NCI-H1436 (cell line): ENCODE results near the gene CASP9.
"Not testable (repeated sequence)": the region's sequence is repeated elsewhere in the genome, so short reads cannot be mapped to it uniquely, and the experiment has no call there.

ENCODE experiments used
- DNase-seq: peaks from one replicate; lab custom pipeline; 2025; lab: John Stamatoyannopoulos, UW

CASP9 gene

DNA sequence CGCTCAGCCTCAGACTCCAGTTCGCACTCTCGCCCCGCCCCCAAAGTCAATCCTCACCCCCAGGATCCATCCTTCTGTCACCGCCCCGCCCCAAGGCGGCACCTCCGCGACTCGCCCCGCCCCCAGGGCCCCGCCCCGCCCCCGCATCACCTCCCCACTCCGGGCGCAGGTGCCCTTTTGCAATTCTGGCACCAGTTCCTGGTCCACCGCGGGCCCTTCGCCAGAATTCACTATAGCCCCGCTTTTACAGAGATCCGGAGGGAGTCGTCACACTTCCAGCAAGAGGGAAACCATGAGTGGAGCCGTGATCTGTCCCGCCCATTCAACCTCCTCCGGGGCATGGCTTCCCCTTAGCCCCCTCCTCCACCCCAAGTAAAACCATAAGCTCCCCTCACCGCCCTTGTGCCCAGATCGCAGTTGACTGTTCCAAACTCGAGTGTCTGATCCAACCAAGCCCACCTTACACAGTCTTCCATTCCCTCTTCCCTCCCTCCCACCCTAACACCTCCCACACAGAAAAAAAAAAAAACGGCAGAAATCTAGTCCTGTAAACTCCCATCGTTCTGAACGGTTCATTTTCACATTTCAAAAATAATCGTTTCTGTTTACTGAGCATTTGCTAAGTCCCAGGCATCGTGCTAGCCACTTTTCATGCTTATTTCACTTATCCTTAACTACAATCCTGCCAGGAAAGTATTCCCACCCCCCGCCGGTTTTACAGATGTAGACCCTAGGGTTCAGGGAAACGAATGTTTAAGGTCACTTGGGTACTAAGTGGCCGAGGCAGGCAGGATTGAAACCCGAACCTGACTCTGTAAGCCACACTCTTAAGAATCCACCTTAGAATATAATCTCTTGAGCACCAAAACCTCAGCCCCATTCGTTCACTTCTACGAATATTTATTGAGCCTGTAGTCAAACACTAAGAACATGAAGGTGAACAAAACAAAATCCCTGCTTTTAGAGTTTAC is 1.3 kb upstream of the CASP9 start:
- no peak for DNase-seq

DNA sequence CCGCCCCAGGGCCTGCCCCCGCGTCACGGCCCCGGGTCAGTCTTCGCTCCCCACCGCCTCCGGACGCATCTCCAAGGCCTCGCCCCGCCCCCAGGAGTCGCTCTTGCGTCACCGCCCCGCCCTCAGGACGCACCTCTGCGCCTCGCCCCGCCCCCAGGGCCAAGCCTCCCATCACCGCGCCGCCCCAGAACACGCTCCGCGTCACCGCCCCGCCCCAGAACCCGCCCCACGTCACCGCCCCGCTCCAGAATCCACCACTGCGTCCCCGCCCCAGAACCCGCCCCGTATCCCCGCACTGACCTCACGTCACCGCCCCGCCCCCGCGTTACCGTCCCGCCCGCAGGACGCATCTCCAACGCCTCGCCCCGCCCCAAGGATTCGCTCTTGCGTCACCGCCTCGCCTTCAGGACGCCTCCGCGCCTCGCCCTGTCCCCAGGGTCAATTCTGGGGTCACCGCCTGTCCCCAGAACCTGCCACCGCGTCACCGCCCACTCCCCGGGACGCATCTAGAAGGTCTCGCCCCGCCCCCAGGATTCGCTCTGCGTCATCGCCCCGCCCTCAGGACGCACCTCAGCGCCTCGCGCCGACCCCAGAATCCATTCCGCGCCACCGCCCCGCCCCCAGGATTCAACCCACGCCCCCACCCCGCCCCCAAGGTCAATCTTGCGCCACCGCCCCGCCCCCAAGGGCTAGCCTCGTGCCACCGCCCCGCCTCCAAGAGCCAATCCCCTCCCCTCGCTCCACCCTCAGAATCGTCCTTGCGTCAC is 451 bp upstream of the CASP9 start:
- peak; percentile 98 for DNase-seq

DNA sequence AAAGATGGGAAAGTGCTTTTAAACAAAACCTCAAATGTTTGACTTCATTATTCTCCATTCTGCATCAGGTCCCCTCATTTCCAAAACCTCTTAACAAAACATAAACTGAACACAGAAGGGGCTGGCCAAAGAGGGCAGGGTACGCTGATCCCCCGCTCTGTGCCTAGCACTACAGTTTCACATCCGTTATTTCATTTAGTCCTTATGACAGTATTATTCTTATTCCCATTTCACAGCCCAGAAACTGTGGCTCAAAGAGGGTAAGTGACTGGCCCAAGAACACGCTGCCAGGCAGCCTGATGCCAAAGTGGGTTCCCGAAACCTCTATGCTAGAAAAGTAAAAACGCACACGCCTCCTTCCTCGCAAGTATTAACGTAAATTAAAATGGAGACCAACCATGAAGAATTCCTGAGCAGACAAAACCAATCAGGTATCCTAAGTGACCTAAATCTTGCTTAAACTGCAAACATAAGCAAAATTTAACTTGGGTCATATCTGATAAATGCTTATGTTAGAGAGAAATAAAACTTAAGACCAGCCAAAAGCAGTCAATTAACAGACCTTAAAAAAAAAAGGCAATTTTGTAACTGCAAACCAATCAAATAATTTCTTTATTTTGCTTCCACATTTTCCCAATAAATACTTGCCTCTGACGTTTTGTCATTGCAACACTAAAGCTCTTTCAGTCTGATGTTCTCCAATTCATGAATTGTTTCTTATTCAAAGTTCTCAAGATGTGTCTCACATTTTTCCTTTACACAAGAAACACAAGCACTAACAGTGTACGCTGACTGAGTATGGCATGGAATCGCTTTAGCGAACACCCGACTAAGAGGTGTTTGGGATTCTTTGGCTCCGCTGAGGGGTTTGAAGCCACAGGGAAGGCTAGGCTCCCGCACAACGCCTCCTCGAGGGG is 653 bp downstream of the CASP9 start:
- DNase-seq = no peak

DNA sequence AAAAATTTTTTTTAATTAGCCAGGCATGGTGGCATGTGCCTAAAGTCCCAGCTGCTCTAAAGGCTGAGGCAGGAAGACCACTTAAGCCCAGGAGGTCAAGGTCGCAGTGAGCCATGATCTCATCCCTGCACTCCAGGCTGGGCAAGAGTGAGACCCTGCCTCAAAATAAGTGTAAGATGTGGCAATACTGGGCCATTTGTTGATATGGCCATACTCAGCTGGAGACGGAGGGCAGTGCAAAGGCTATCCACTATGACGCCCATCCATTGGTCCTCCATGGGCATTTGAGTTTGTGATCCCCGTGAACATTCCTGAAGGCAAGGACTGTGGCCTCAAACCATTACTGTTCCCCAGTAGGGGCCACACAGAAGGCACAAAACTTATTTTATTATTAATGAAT is 1.5 kb downstream of the CASP9 start:
- DNase-seq = no peak

DNA sequence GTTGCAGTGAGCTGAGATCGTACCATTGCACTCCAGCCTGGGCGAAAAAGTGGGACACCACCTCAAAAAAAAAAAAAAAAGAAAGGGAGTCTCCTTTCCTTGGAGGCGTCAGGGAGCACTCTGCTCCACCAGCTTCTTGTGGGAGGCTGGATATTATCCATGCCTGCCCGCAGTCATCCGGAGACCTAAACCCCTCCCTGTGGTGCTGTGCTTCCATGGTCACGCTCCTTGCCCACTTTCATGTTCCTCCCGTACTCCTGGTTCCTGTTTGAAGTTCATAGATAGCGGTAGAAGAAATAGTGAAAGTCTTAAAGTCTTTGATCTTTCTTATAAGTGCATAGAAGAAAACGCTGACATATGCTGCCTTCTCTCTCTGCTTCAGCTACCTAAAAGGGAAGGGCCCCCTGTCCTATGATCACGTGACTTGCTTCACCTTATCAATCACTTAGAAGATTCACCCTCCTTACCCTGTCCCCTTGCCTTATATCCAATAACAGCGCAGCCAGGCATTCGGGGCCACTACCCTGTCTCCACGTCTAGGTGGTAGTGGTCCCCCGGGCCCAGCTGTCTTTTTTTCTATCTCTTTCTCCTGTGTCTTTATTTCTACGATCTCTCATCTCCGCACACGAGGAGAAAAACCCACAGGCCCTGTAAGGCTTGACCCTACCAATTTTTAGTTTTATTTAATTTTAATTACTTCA is 2.7 kb downstream of the CASP9 start:
- not testable (repeated sequence) for DNase-seq

DNA sequence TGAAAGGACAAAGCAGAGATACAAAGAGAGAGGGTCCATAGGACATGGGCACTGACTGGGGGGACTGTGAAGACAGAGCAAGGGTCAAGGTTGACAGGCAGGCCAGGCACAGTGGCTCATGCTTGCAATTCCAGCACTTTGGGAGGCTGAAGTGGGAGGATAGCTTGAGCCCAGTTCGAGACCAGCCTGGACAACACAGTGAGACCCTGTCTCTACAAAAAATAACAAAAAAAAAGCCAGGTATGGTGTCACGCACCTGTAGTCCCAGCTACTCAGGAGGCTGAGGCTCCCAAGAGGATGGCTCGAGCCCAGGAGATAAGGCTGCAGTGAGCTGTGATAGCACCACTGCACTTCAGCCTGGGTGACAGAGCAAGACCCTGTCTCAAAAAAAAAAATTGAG is 4.4 kb downstream of the CASP9 start:
- DNase-seq = no peak

DNA sequence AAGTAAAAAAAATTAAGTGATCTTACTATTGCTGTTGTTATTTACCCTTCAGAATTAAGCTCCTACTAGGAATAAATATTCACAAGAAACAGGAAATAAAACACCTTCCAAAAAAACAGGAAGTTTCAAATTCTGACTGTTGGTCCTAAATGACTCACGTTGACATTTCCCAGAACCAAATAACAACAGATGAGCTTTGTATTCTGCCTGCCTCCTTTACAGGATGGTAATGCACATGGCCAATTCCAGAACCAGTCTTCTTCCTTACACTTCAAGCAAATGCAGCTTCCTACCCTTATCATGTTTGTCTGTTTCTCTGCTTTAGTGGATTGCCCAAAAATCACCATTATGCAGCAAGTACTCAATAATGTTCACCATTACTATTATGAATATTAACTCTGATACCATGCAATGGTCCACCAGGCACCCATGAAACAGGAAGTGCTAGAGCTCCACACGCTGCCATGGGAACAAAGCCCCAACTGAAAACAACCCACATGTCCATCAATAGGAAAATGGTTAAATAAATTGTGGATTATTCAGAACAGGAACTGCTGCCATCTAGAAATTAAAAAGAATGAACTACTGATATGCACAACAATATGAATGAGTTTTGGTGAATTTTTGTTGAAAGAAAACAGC is 8.9 kb downstream of the CASP9 start:
- DNase-seq = no peak

DNA sequence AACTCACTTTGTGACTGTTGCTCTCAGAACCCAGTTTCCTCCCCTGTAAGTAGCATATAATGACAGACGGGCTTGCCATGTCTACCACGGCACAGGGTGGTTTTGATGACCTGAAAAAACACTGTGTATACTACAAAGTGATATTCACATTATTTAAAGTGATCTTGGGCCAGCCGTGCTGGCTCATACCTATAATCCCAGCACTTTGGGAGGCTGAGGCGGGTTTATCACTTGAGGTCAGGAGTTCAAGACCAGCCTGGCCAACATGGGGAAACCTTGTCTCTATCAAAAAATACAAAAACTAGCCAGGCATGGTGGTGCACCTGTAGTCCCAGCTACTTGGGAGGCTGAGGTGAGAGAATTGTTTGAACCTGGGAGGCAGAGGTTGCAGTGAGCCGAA is 9.5 kb downstream of the CASP9 start:
- not testable (repeated sequence) for DNase-seq

DNA sequence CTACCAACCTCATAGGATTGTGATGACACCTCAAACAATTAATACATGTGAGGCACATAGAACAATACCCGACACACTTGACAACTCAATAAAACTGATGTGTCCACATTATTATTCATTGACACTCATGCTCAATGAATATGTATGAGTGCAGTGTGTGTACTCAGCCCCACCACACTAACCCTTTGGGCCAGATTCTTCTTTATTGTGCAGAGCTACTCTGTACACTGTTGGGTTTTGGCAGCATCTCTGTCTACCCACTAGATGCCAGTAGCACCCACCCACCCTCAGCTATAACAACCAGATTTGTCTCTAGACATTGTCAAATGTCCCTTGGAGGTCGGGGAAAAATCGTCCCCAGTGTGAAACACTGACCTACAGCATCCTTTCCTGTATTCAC is 10.1 kb downstream of the CASP9 start:
- no peak for DNase-seq

DNA sequence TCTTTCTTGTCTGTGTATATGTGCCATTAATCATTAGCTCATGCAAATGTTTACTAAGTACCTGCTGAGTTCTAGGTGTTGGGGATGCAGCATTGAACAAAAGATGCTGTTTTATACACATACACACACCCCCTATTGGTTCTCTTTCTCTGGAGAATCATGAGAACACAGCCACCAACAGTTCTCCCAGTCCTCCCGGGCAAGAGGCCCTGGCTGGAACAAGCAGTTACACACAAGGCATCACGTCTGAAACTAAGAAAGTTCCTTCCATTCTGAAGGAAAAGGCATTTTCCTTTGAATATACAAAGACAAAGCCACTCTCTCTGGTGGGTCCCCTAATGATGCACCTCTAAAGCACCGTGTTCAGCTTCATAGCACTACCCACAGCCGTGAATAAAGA is 10.8 kb downstream of the CASP9 start:
- no peak for DNase-seq

DNA sequence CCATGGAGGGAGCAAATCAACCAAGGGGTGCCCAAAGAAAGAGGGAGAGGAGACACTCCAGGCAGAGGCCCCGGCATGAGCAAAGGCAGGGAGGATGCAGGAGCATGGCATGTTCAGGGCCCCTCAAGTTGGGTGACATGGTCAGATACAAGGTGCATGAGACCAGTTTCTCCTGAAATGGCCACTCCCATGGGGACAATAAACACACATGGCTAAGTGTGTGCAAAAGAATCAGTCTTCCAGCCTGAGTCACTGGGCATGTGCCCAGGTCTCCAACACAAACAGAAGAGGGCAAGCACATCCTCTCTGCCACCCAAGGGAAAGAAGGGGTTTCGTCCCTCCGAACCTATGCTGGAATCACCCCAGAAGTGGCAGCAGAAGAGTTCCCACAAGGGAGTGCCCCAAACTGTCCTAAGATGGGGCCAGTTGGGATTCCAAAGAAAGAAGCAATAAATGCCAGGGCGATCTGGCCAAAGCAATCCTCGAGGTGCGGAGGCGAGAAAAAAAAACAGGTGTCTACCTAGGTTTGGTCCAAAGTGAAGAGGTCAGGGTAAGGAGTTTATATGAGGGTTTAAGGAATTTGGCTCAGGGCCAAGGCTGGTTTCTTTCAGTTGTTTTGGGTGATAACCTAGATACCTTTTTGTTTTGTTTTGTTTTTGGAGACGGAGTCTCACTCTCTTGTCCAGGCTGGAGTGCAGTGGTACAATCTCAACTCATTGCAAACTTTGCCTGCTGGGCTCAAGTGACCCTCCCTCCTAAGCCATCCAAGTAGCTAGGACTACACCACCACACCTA is 13.2 kb downstream of the CASP9 start:
- no peak for DNase-seq

DNA sequence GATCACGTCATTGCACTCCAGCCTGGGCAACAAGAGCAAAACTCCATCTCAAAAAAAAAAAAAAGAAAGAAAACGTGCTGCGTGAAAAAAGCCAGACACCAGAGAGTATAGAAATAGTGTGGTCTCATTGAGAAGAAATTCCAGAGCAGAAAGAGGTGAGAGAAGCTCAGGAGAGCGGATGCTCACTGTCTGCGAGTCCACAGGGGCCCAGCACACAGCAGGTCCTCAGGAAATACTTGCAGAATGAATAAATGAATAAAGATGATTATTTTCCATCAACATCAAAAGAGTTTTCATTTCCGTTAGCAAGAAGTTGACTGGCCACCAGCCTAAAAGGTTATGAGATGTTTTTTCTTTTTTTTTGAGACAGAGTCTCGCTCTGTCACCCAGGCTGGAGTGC is 14.4 kb downstream of the CASP9 start:
- no peak for DNase-seq

DNA sequence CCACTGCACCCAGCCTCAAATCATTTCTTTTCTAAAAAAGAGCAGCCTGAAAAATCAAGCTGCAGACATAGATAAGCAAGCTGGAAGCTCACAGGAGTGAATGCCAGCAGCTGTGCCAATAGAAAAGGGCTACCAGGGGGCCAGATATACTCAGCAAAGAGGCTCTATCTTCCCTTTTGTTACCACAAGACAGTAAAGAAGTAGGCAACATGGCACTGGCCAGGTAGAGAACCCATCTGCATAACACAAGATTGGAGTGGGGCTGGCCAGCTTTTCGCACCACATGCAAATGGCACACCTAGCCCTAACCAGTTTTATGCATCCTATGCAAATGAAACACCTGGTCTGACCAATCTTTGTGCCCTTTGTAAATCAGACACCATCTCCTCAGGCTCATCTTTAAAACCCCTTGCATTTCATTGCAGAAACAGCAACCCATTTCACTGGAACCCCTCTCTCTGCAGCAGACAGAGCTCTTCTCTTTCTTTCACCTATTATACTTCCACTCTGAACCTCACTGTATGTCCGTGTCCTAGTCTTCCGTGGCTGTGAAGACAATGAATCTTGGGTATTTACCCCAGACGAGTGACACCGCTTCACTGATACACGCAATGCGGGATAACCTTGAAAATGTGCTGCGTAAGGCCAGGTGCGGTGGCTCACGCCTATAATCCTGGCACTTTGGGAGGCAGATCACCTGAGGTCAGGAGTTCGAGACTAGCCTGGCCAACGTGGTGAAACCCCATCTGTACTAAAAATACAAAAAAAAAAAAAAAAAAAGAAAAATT is 15.1 kb downstream of the CASP9 start:
- DNase-seq = no peak

DNA sequence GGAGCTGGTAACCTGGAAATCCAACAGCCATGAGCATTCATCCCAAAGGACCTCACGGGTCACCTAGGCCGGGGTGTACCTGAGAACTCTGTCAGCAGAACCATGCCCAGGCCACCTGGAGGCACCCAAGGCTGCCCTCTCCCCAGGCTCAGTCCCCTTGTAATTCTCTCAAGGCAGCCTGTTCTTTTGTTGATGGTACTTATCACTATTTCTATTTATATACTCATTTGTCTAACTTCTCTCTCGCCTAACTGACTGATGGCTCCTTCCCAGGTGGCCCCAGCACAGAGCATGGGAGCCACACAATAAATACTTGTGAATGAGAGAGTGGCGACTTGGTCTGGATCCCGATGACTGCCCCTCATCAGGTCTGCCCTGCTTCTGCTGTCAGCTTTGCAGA is 16.7 kb downstream of the CASP9 start:
- DNase-seq = no peak

DNA sequence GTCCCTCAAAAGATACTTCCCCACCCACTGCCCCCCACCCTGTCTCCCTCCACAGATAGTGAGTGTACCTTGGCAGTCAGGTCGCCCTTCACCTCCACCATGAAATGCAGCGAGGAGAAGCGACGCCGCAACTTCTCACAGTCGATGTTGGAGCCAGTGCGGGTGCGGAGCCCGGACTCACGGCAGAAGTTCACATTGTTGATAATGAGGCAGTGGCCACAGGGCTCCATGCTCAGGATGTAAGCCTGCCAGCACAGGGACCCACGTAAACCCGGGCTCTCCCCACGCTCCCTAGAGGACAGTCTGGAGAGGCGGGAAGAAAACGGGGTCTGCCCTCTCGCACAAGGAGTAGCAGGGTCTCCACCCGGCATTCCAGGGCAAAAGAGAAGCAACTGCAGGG is 17.2 kb downstream of the CASP9 start:
- DNase-seq = no peak

DNA sequence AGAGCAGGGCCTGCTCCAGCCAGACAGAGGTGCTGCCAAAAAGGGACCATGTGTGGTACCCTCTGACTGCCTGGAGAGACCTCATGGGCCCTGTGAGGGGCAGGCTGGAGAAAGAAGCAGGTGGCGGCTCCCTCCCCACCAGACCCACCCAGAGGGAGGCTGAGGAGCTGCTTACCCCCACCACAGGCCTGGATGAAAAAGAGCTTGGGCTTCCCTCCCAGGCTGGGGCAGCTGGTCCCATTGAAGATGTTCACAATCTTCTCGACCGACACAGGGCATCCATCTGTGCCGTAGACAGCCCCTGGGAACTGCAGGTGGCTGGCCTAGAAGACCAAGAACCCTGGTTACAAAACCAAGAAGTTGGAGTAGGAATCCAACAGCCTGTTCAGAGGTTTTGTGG is 19.6 kb downstream of the CASP9 start:
- no peak for DNase-seq

DNA sequence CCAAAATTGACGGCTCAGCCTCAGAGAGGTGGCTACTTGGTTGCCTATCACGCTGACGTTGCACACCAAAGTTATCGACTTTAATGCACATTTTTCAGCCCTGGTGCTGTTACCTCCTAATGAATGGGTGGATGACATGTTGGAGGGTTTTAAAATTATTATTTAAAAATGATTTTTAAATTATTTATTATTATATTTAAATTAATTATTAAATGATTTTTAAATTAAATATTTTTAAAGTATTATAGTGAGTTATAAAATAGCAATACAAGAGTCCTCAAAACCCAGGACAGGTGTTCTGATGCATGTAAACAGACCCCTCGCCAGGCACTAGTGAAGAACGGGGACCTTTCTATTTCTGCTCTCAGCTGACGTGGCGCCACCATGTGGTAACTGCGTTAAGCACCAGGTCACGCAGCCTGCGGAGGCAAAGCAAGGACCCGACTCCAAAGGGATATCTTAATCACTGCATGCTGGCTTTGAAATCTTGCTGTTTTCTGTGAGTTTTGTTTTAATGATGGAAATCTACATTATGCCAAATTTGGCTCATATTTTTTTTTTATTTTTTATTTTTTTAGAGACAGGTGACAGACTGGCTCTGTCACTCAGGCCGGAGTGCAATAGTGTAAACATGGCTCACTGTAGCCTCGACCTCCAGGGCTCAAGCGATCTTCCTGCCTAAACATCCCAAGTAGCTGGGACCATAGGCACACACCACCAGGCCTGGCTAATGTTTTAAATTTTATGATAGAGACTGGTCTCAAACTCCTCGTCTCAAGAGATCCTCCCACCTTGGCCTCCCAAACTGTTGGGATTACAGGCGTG is 22.6 kb downstream of the CASP9 start:
- DNase-seq = peak; percentile 54
